ENCODE measurements around the gene KRTAP5-6.

DNA sequence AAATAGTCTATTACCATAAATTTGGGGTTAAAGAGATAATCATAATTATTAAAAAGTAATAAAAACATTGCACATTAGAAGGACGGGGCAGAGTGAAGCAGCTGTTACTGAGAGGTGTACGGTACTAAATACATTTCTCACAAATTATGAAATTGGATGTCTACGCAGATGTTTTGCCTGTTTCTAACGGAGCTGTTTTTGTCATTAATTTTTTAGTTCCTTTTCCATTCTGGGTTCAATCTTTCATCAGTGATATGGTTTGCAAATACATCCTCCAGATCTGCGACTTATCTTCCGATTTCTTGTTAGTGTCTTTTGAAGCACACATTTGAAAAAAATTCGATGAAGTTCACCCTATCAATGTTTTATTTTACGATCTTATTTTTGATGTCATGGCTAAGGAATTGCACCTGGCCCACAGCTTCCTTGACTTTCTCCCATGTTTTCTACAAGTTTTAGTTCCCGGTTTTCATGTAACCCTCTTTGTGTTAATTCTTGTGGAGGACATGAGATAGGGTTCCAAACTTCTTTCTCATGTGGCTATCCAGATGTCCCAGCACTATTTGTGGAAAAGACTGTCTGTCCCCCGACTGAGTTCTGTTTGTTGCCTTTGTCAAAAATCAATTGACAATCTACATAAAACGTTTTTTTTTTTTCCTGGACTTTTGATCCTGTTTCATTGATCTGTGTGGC is 21.3 kb upstream of the KRTAP5-6 start:
- no peak for TF ChIP-seq FOXM1 (IDR thresholded peaks at IDR 0.05; ENCODE audit: borderline replicate concordance)
- TF ChIP-seq BHLHE40 (IDR thresholded peaks at IDR 0.05; ENCODE audit: borderline replicate concordance), result no peak
- TF ChIP-seq L3MBTL2 (conservative IDR thresholded peaks at IDR 0.05), result no peak
- TF ChIP-seq NFRKB (IDR thresholded peaks at IDR 0.05), result no peak
- TF ChIP-seq, protein P1, sequence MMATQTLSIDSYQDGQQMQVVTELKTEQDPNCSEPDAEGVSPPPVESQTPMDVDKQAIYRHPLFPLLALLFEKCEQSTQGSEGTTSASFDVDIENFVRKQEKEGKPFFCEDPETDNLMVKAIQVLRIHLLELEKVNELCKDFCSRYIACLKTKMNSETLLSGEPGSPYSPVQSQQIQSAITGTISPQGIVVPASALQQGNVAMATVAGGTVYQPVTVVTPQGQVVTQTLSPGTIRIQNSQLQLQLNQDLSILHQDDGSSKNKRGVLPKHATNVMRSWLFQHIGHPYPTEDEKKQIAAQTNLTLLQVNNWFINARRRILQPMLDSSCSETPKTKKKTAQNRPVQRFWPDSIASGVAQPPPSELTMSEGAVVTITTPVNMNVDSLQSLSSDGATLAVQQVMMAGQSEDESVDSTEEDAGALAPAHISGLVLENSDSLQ (IDR thresholded peaks at IDR 0.05), result no peak
- no peak for TF ChIP-seq ARNT (IDR thresholded peaks at IDR 0.05)
- no peak for TF ChIP-seq SP1 (IDR thresholded peaks at IDR 0.05)
- no peak for TF ChIP-seq ELF4 (IDR thresholded peaks at IDR 0.05)
- no peak for TF ChIP-seq ZNF384 (IDR thresholded peaks at IDR 0.05)
